ENCODE measurements around the gene EPS15.

GRCh38 chr1:51520700-51521248 is 1.7 kb upstream of the EPS15 start:
- TF ChIP-seq CTCF (IDR thresholded peaks at IDR 0.05) (no peak), POLR2A (IDR thresholded peaks at IDR 0.05; ENCODE audit: low read depth) (no peak), POLR2AphosphoS5 (IDR thresholded peaks at IDR 0.05) (no peak), EP300 (IDR thresholded peaks at IDR 0.05) (no peak)
